BJ (cell line): ENCODE data around the gene TELO2. TPM values are rescaled to one million over a fixed set of nuclear protein-coding genes. Genes with fewer than 3 reads are reported as not detected.
A peak's percentile ranks its signal among the peaks of the same experiment; 100 is the strongest.

ENCODE experiments used
- CTCF ChIA-PET: fragments of 350-600 bp; formaldehyde crosslinking; extraction: SDS; loops from one replicate; lab custom pipeline; 2021; ENCODE audit warnings: antibody characterized with exemption, inconsistent platforms; lab: Yijun Ruan, JAX
- POLR2A ChIA-PET: fragments of 300-600 bp; sonication (Branson Sonifier 250); formaldehyde crosslinking; extraction: SDS; loops from one replicate; lab custom pipeline; 2021; ENCODE audit warnings: antibody characterized with exemption; lab: Charles Lee
- DNase-seq: peaks from one replicate; pipeline ENCODE4 v3.0.0-alpha.2; 2011; ENCODE audit warnings: low read depth
- H3K27me3 ChIP-seq: 2 replicates; pipeline ENCODE4 v1.6.0; 2011; ENCODE audit warnings: low read length; ENCODE audit not compliant: control insufficient read depth, insufficient read depth
- H3K36me3 ChIP-seq: 2 replicates; pipeline ENCODE4 v1.5.1; 2011; ENCODE audit warnings: low read length; ENCODE audit not compliant: control insufficient read depth, insufficient read depth
- H3K4me3 ChIP-seq: 2 replicates; pipeline ENCODE4 v1.5.1; 2011; ENCODE audit warnings: low read depth, mild to moderate bottlenecking, control low read depth, low read length
- CTCF ChIP-seq: IDR thresholded peaks from 2 replicates; pipeline ENCODE4 v1.5.1; 2011; ENCODE audit warnings: low read depth, mild to moderate bottlenecking, control low read depth, inconsistent platforms, low read length, moderate library complexity; ENCODE audit not compliant: insufficient read depth
- polyA plus RNA-seq: library from polyadenylated mRNA; depleted of rRNA; stranded (reverse); fragments of >200 nt; gene quantifications from 2 replicates; pipeline ENCODE4 v1.2.3, GENCODE V29; 2011

Gene TELO2
- polyA plus RNA-seq, 1 experiment, result 15.9 TPM

- no peak for DNase-seq
- no peaks in the 10 kb centered on the region for H3K27me3 ChIP-seq
- POLR2A ChIA-PET, result no interaction called here
- CTCF ChIA-PET, result no interaction called here
- no peak for TF ChIP-seq CTCF
- H3K4me3 ChIP-seq, result no peak overlapping the region
- H3K36me3 ChIP-seq, result no peaks in the 10 kb centered on the region
These were observed 5.0 kb upstream of the TELO2 start for GRCh38 chr16:1488054-1488601.

GRCh38 chr16:1488619-1489018 is 4.5 kb upstream of the TELO2 start, which contains the start of gene PTX4:
PTX4 (minus strand) TSS chr16:1488944; CDS start chr16:1488909, 35 bp downstream.
- ChIA-PET POLR2A (no interaction called here), CTCF (no interaction called here)
- no peak within 1 kb of the TSS for H3K4me3 ChIP-seq
- no peaks in the 10 kb centered on the region for H3K36me3 ChIP-seq
- no peak for DNase-seq
- no peaks in the 10 kb centered on the region for H3K27me3 ChIP-seq
- no peak for TF ChIP-seq CTCF

GRCh38 chr16:1489077-1489476 is 4.1 kb upstream of the TELO2 start:
- POLR2A ChIA-PET, result no interaction called here

GRCh38 chr16:1491327-1491726 is 1.8 kb upstream of the TELO2 start:
- DNase-seq, result no peak
- ChIA-PET POLR2A (no interaction called here), CTCF (interaction anchor here (1.9 kb wide), 1 partner anchor 13 kb away, joined by 4 read pairs; no protein-coding TSS in a partner anchor)
- TF ChIP-seq CTCF, result no peak
- Histone ChIP-seq H3K36me3 (peaks cover 6% of the 10 kb centered on the region), H3K27me3 (no peaks in the 10 kb centered on the region), H3K4me3 (no peak overlapping the region)

More at GRCh38 chr16:1489077-1489476, 4.1 kb upstream of the TELO2 start:
- Histone ChIP-seq H3K4me3 (no peak overlapping the region), H3K36me3 (no peaks in the 10 kb centered on the region), H3K27me3 (no peaks in the 10 kb centered on the region)
- no peak for DNase-seq
- CTCF ChIA-PET, result no interaction called here
- no peak for TF ChIP-seq CTCF

GRCh38 chr16:1492082-1492922 is 858 bp upstream of the TELO2 start:
- TF ChIP-seq CTCF, result no peak
- POLR2A ChIA-PET, result no interaction called here
- H3K36me3 ChIP-seq, result peaks cover 10% of the 10 kb centered on the region
- DNase-seq, result no peak
- no peaks in the 10 kb centered on the region for H3K27me3 ChIP-seq
- peak overlapping the region; percentile 74; the same call in 1 of the 2 replicates for H3K4me3 ChIP-seq
- CTCF ChIA-PET, result interaction anchor here (1.1 to 1.9 kb wide), 2 partner anchors 14 to 185 kb away, joined by 3 to 4 read pairs; partner anchors contain the start of gene JPT2
